Activated naive CD4-positive, alpha-beta T cell treated with anti-CD3 and anti-CD28 coated beads, Interleukin-2, amount 50 U/mL, for 24 hours (primary cell): Measurements from ENCODE around the gene NOS1AP.

Experiments
- H3K27ac Mint-ChIP-seq: one replicate; pipeline ENCODE4 v1.8.0; 2021; ENCODE audit warnings: mild to moderate bottlenecking, mixed read lengths
- H3K27me3 Mint-ChIP-seq: one replicate; pipeline ENCODE4 v1.8.0; 2021; ENCODE audit warnings: mixed read lengths
- H3K36me3 Mint-ChIP-seq: one replicate; pipeline ENCODE4 v1.8.0; 2021; ENCODE audit warnings: mixed read lengths
- H3K4me1 Mint-ChIP-seq: one replicate; pipeline ENCODE4 v1.8.0; 2021; ENCODE audit warnings: mixed read lengths
- H3K4me3 Mint-ChIP-seq: one replicate; pipeline ENCODE4 v1.8.0; 2021; ENCODE audit warnings: mild to moderate bottlenecking, mixed read lengths
- H3K9me3 Mint-ChIP-seq: one replicate; pipeline ENCODE4 v1.8.0; 2021; ENCODE audit warnings: mixed read lengths

NOS1AP gene

DNA sequence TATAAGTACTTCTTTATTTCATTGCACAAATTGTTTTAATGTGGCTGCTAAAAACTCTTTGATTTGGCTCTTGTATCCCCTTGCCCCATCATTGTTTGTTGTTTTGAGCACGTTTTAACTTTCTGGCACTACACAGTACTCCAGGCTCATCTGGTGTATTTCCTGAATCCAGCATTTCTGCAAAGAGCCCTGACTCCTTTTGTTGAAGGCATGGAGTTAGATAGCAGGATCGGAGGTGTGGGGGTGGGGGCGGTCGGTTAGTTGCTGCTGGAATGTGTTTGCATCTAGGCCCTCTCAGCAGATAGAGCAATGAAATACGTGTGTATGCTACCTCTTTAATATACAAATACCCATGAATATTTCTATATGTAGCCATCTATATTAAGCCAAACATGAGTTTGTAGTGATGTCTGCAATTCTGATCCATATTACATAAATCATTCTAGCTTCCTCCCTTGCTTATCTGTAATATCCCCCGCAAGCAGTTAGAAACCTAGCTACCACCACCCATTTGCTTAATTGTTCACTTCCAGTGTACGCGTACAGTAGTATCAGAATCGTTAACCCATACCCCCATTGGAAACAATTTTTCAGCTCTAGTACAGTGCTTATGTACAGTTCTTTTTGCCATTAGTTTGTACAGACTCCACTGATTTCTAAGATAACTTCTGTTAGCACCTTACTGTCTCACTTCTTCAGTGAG is 106.0 kb downstream of the NOS1AP start:
- H3K4me1 Mint-ChIP-seq: no peaks in the 10 kb centered on the region
- no peaks in the 10 kb centered on the region for H3K36me3 Mint-ChIP-seq
- no peaks in the 10 kb centered on the region for H3K9me3 Mint-ChIP-seq
- H3K4me3 Mint-ChIP-seq: no peak overlapping the region
- H3K27me3 Mint-ChIP-seq: peaks cover 5% of the 10 kb centered on the region
- H3K27ac Mint-ChIP-seq: no peak overlapping the region

DNA sequence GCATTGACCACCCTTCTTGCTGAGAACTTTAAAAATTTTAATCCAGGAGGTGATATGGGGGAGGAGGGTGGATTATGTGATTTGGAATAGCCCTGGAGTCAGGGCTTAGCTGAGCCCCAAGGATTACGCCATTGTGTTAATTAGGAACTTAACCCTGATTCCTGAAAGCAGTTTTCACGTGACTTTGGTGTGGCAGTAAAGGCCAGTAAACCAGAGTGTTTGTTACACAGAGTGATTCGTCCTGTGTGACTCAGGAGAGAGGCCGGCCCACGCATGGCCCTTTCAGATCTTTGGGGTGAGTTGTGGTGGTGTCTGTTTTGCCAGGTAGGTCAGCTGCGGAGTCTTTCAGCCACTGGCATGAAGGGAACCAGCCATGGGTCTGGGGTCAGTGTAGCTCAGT is 107.6 kb downstream of the NOS1AP start:
- Mint-ChIP-seq H3K27ac (no peak overlapping the region), H3K4me1 (no peaks in the 10 kb centered on the region), H3K4me3 (no peak overlapping the region)

DNA sequence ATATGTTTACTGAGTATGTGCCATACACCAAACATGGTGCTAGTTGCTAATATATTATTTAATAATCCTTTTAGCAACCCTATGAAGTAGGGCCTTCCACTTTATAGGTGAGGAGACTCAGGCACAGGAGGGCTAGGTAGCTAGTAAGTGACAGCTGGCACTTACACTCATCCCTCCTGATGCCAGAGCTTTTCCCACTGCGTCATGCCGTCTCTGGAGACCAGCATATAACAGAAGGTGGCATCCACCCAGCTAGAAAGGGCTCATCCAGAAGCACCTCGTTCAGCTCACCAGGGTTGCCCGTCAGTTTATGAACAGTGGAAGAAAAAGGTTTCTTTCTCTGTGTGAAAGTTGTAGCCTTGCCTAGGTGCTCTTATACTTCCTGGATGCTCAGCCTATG is 108.9 kb downstream of the NOS1AP start:
- Mint-ChIP-seq H3K9me3 (no peaks in the 10 kb centered on the region), H3K27ac (no peak overlapping the region), H3K27me3 (peaks cover 5% of the 10 kb centered on the region), H3K4me1 (no peaks in the 10 kb centered on the region), H3K4me3 (no peak overlapping the region), H3K36me3 (no peaks in the 10 kb centered on the region)

More for the DNA sequence above, 107.6 kb downstream of the NOS1AP start:
- H3K36me3 Mint-ChIP-seq: no peaks in the 10 kb centered on the region
- peaks cover 5% of the 10 kb centered on the region for H3K27me3 Mint-ChIP-seq
- no peaks in the 10 kb centered on the region for H3K9me3 Mint-ChIP-seq

DNA sequence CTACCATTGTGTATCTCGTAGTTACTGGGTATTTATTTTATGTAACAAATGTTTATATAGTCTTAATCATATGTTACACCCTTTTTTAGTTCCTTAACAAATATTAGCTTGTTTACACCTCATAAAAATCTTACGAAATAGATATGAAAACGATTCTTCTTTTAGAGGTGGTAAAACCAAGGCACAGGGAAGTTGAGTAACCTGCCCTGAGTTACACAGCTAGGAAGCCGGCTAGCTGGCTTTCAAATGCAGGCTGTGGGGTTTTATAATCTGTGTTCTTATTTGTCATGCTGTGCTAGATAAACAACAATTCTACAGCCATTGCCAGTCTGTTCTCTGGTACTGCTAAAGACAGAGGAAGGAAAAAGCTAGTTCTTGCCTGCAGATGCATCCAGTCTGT is 109.6 kb downstream of the NOS1AP start:
- Mint-ChIP-seq H3K9me3 (no peaks in the 10 kb centered on the region), H3K36me3 (no peaks in the 10 kb centered on the region), H3K4me3 (no peak overlapping the region), H3K4me1 (no peaks in the 10 kb centered on the region), H3K27ac (no peak overlapping the region), H3K27me3 (peaks cover 5% of the 10 kb centered on the region)

DNA sequence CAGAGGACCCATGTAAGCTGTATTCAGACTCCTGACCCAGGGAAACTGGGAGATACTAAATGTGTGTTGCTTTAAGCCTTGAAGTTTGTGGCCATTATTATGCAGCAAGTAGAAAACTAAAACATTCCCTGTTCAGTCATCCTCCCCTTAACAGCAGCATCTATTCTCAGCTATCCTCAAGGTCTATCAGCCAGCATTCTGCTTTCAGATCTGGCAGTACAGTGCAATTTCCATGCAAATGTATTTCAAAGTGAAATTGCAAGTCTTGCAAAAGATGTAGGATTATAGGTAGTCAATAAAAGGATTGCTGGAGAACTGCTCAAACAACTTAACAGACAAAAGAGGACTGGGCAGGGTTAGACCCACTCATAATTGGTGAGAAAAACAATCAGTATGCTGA is 111.3 kb downstream of the NOS1AP start:
- H3K27me3 Mint-ChIP-seq: peaks cover 5% of the 10 kb centered on the region
- H3K27ac Mint-ChIP-seq: no peak overlapping the region
- H3K4me3 Mint-ChIP-seq: no peak overlapping the region
- H3K9me3 Mint-ChIP-seq: no peaks in the 10 kb centered on the region
- H3K36me3 Mint-ChIP-seq: no peaks in the 10 kb centered on the region
- H3K4me1 Mint-ChIP-seq: no peaks in the 10 kb centered on the region

DNA sequence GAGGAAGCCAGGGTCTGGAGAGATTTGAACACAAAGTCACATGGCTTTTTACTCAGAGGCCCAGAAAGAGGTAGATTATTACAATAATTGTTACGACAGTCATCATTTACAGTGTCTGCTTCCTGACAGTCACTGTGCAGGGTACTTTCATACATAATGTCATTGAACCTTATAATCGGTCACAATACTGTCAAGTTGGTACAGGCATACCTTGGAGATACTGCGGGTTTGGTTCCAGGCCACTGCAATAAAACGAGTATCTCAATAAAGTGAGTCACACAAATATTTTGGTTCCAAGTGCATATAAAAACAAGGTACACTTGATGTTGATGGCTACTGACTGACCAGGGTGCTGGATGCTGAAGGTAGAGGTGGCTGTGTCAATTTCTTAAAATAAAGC is 112.6 kb downstream of the NOS1AP start:
- Mint-ChIP-seq H3K4me1 (no peaks in the 10 kb centered on the region), H3K27me3 (peaks cover 5% of the 10 kb centered on the region), H3K4me3 (no peak overlapping the region), H3K27ac (no peak overlapping the region), H3K36me3 (no peaks in the 10 kb centered on the region), H3K9me3 (no peaks in the 10 kb centered on the region)

DNA sequence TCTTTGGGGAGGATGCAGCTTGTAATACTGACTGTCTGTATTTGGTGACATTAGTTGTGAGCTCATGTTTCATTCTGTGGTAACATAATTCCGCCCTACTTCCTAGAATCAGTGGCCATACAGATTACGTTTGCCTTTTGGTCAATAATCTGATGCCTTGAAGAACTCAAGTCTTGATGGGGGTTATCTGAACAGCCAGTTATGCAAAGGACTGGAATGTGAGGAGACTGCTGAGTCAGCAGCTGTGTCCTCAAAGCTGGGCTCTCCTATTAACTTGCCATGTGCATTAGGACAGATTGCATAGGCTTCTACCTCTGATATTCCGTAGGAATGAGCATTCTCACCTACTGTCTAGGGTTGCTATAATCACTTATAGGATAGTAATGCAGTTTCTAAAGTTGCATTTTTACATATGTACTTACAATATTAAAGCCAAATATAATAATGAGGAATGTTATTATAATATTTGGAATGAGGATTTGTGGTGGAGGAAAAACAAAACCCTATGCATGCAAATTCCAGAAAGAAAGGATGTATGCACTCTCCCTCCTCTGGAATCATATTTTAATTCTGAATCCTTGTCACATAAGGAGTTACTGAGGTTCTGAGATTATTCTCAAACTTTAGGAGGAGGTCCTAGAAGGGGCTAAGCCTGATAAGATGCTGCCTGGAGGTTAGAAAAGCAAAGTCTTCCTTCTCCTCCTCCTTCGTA is 116.0 kb downstream of the NOS1AP start:
- H3K9me3 Mint-ChIP-seq: no peaks in the 10 kb centered on the region
- H3K36me3 Mint-ChIP-seq: no peaks in the 10 kb centered on the region
- H3K4me3 Mint-ChIP-seq: no peak overlapping the region
- H3K27ac Mint-ChIP-seq: no peak overlapping the region
- H3K27me3 Mint-ChIP-seq: peaks cover 1% of the 10 kb centered on the region
- no peaks in the 10 kb centered on the region for H3K4me1 Mint-ChIP-seq

DNA sequence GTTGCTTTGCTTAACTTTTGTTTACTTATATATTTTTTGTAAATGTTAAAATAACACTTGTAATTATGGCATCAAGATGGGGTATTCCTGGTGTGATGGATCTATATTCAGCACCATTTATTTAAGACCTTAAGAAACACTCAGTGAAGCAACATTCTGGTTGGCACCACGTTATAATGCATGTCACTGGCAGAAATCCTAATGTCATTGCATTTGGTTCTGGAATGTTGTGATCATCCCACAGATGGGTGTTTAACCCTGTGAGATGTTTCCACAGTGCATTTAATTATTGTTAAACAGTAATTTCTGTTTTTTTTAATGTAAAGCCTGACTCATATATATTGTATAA is 116.5 kb downstream of the NOS1AP start:
- peaks cover 1% of the 10 kb centered on the region for H3K27me3 Mint-ChIP-seq
- no peak overlapping the region for H3K4me3 Mint-ChIP-seq
- H3K4me1 Mint-ChIP-seq: no peaks in the 10 kb centered on the region
- no peaks in the 10 kb centered on the region for H3K36me3 Mint-ChIP-seq
- H3K9me3 Mint-ChIP-seq: no peaks in the 10 kb centered on the region
- H3K27ac Mint-ChIP-seq: no peak overlapping the region

DNA sequence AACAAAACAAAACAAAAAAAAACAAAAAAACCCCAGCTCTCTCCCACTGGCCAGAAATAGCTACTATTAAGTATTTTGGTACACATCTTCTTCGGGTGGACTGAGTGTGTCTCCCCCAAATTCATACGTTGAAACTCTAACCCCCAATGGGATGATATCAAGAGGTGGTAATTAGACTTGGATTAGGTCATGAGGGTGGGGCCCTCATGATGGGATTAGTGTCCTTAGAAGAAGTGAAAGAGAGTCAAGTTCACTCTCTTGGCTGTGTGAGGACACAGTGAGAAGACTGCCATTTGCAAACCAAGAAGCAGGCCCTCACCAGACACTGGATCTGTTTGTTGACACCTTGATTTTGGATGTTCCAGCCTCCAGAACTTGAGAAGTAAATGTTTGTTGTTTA is 116.9 kb downstream of the NOS1AP start:
- peaks cover 1% of the 10 kb centered on the region for H3K27me3 Mint-ChIP-seq
- no peaks in the 10 kb centered on the region for H3K4me1 Mint-ChIP-seq
- no peak overlapping the region for H3K27ac Mint-ChIP-seq
- no peaks in the 10 kb centered on the region for H3K36me3 Mint-ChIP-seq
- H3K4me3 Mint-ChIP-seq: no peak overlapping the region
- no peaks in the 10 kb centered on the region for H3K9me3 Mint-ChIP-seq

DNA sequence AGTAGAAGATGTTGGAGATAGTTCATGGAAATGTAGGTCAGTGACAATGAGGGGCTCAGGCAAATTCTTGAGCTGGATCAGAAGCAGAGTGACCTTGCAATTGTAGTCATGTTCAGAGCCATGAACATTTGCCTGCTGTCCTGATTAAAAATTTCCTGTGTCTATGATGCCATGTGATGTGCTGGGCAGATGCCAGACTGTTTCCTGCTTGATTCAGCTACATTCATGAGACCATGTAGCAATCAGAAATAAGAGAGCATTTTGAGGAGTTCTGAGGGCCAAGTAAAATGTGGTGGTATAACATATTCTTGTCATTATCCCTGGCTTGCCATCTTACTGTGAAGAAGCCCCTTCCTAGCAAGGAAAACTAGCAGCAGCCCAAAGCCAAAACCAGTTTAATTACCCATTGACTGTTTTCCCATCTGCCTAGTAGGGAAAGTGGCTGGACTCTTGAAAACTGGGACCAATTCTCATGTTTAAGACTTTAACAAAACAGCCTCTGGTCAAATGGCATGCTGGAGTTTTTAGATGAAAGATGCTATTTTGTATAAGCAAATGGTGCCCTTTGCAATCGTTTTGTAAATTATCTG is 118.3 kb downstream of the NOS1AP start:
- Mint-ChIP-seq H3K36me3 (no peaks in the 10 kb centered on the region), H3K4me3 (no peak overlapping the region), H3K9me3 (no peaks in the 10 kb centered on the region), H3K27ac (no peak overlapping the region), H3K4me1 (no peaks in the 10 kb centered on the region), H3K27me3 (peaks cover 3% of the 10 kb centered on the region)

DNA sequence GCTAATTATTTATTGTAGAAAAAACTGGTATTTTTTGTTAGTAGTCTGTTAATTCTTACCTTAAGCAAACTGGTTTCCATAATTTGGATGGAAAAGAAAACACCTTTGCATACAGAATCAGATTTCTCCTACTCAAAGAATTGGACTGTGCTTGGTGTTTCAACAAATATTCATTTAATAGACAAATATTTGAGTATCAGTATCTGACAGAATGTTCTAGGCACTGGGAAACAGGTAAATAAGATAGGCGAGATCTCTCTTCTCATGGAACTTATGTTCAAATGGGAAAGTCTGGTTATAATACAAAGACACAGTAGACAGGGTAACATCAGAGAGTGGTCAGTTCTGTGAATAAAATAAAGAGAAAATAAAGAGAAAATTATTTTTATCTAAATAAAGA is 119.9 kb downstream of the NOS1AP start:
- no peaks in the 10 kb centered on the region for H3K36me3 Mint-ChIP-seq
- H3K4me3 Mint-ChIP-seq: no peak overlapping the region
- no peaks in the 10 kb centered on the region for H3K9me3 Mint-ChIP-seq
- H3K27me3 Mint-ChIP-seq: peaks cover 3% of the 10 kb centered on the region
- H3K27ac Mint-ChIP-seq: no peak overlapping the region
- H3K4me1 Mint-ChIP-seq: no peaks in the 10 kb centered on the region

DNA sequence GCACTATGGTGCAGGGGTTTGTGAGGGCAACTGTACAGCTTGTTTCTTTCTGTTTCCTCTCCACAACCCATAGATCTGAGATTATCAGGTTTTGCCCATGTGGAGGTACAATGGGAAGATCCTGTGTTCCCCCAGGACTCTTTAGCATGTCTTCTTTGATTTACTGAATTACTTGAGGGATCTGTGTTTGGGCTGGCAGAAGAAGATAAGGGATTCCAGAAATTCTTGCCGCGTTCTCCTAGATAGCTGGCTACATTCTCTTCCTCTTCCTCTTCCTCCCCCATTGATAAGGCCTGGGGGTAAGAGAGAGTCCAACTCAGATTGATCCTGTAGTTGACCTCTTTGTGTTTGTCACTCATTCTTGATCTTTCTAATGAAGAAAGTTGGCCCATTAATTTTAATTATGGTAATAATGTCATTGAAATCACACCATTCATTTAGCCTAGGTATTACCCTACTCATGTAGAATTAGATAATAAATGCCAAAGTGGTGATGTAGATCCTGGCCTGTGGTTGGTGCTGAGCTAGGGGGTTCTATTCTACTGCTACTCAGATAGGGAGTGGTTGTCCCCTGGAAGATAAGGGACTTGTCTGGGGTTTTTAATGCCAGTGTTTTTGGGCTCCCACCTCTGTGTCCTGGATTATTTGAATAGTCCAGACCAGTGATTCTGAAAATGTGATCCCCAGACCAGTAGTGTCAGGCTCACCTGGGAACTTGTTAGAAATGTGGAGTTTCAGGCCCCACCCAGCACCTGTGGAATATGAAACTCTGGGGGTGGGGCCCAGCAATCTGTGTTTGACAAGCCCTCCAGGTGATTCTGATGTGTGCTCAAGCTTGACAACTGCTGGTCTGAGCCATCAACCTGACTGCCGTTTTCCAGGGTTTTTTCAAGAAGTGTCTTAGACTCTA is 122.2 kb downstream of the NOS1AP start:
- H3K4me1 Mint-ChIP-seq: no peaks in the 10 kb centered on the region
- peaks cover 8% of the 10 kb centered on the region for H3K27me3 Mint-ChIP-seq
- no peaks in the 10 kb centered on the region for H3K9me3 Mint-ChIP-seq
- no peaks in the 10 kb centered on the region for H3K36me3 Mint-ChIP-seq
- H3K4me3 Mint-ChIP-seq: no peak overlapping the region
- H3K27ac Mint-ChIP-seq: no peak overlapping the region

DNA sequence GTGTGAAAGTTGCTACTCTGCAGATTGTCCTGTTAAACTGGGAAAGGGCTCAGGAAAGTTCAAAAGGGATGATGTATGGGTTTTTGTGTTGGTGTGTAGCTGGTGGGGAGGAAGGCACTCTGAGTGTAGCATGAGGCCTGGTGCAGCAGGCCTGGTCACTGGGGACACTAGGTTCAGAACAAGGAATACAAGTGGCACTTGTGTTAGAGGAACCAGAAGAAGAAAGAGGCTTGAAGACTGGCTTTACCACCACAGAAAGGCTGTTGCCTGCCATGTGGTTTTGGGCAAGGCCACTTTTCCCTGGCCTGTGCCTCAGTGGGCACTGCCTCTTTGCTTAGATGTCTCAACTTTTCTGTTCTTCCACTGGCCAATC is 122.8 kb downstream of the NOS1AP start:
- Mint-ChIP-seq H3K27ac (no peak overlapping the region), H3K9me3 (no peaks in the 10 kb centered on the region), H3K36me3 (no peaks in the 10 kb centered on the region), H3K27me3 (peaks cover 9% of the 10 kb centered on the region), H3K4me3 (no peak overlapping the region), H3K4me1 (no peaks in the 10 kb centered on the region)

DNA sequence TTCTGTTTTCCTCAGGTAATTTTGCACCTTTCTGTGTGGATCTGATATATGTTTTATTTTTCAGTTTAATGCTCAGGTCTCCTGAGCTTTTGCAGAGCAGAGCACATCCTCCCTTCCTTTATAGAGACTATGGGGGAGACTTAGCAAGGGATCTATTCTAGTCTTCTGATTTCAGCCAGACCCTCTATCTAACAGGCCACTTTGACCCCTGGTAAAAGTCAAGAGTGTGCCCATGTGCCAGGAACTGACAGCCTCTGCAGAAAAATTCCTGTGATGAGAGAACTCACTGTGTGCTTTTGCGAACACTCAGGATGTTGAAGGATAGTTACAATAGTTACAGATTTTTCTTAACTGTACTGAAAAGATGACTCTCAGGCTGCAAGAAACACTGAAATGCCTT is 123.3 kb downstream of the NOS1AP start:
- Mint-ChIP-seq H3K27me3 (peaks cover 9% of the 10 kb centered on the region), H3K9me3 (no peaks in the 10 kb centered on the region), H3K27ac (no peak overlapping the region), H3K4me3 (no peak overlapping the region), H3K36me3 (no peaks in the 10 kb centered on the region), H3K4me1 (no peaks in the 10 kb centered on the region)

DNA sequence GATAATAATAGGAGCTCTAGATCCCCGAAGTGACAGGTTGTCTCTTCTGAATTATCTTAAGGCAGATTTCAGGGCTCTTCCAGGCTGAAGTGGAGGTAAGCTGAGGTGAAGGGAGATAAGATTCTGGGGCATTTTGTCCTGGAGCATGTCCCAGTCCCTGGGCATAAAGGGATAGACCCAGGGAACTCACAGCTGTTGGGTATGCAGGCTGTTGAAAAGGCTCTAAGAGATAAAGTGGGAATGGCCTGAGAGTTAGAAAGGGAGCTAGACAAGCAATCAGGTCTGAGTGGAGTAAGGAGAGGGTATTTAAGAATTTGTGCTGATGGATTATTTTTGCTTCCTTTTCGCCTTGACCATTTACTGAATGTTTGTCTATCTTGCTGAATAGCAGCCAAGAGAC is 123.7 kb downstream of the NOS1AP start:
- no peak overlapping the region for H3K4me3 Mint-ChIP-seq
- no peak overlapping the region for H3K27ac Mint-ChIP-seq
- no peaks in the 10 kb centered on the region for H3K36me3 Mint-ChIP-seq
- no peaks in the 10 kb centered on the region for H3K9me3 Mint-ChIP-seq
- peaks cover 9% of the 10 kb centered on the region for H3K27me3 Mint-ChIP-seq
- no peaks in the 10 kb centered on the region for H3K4me1 Mint-ChIP-seq

DNA sequence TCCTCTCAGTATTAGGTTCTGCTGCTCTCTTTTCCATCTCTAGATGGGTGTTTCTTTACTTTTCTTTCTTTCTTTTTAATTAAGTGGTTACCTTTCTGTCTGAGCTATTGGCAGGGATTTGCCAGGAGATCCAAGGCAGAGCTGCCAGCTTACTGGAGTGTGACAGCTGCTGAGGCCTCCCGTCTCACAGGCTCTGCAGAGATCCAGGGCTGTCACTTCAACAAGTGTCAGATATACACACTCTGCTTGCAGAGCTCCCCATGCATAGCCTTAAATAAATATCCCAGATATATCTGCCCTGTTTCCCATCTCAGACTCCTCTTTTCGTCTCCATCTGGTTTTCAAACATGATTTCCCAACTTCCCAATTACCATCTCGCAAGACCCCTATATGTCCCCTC is 124.3 kb downstream of the NOS1AP start:
- Mint-ChIP-seq H3K9me3 (no peaks in the 10 kb centered on the region), H3K4me1 (no peaks in the 10 kb centered on the region), H3K36me3 (no peaks in the 10 kb centered on the region), H3K27me3 (peaks cover 9% of the 10 kb centered on the region), H3K27ac (no peak overlapping the region), H3K4me3 (no peak overlapping the region)
